NCI-H82 (cell line): ENCODE data around the gene ABCC9.
A peak's percentile ranks its signal among the peaks of the same experiment; 100 is the strongest.

Source experiments
- DNase-seq: peaks from one replicate; lab custom pipeline; 2025; lab: John Stamatoyannopoulos, UW

The ABCC9 gene

GRCh38 chr12:21877293-21877982 lies 63.8 kb downstream of the ABCC9 start:
- no peak for DNase-seq

- DNase-seq, result no peak
Measured at GRCh38 chr12:21865846-21866245, 75.4 kb downstream of the ABCC9 start.

GRCh38 chr12:21860534-21860933 lies 80.7 kb downstream of the ABCC9 start:
- DNase-seq, result no peak

- DNase-seq, result no peak
Measured at GRCh38 chr12:21860128-21860527, 81.1 kb downstream of the ABCC9 start.

- no peak for DNase-seq
Measured at GRCh38 chr12:21852251-21852650, 89.0 kb downstream of the ABCC9 start.

GRCh38 chr12:21851151-21851550 lies 90.1 kb downstream of the ABCC9 start:
- DNase-seq, result no peak

GRCh38 chr12:21850419-21850818 lies 90.8 kb downstream of the ABCC9 start:
- DNase-seq, result no peak

GRCh38 chr12:21849878-21850277 lies 91.3 kb downstream of the ABCC9 start:
- DNase-seq, result peak; percentile 45

GRCh38 chr12:21848192-21848591 lies 93.0 kb downstream of the ABCC9 start:
- DNase-seq, result no peak

- DNase-seq, result no peak
Measured at GRCh38 chr12:21843795-21844194, 97.4 kb downstream of the ABCC9 start.

- no peak for DNase-seq
Measured at GRCh38 chr12:21839776-21840175, 101.5 kb downstream of the ABCC9 start.

- no peak for DNase-seq
Measured at GRCh38 chr12:21837847-21838246, 103.4 kb downstream of the ABCC9 start.

GRCh38 chr12:21831791-21832344 lies 109.4 kb downstream of the ABCC9 start:
- no peak for DNase-seq

GRCh38 chr12:21828779-21829178 lies 112.4 kb downstream of the ABCC9 start:
- no peak for DNase-seq

GRCh38 chr12:21828136-21828775 lies 113.0 kb downstream of the ABCC9 start:
- no peak for DNase-seq

- peak; percentile 24 for DNase-seq
Measured at GRCh38 chr12:21827083-21827482, 114.1 kb downstream of the ABCC9 start.

- DNase-seq, result no peak
Measured at GRCh38 chr12:21826618-21826910, 114.7 kb downstream of the ABCC9 start.

- no peak for DNase-seq
Measured at GRCh38 chr12:21825886-21826617, 115.2 kb downstream of the ABCC9 start.

GRCh38 chr12:21823581-21823980 lies 117.6 kb downstream of the ABCC9 start:
- DNase-seq, result no peak

GRCh38 chr12:21819678-21820077 lies 121.5 kb downstream of the ABCC9 start:
- DNase-seq, result no peak

GRCh38 chr12:21819236-21819635 lies 122.0 kb downstream of the ABCC9 start:
- no peak for DNase-seq

GRCh38 chr12:21818627-21819026 lies 122.6 kb downstream of the ABCC9 start:
- DNase-seq, result no peak
